Muscle layer of duodenum (tissue), 2 donors: ENCODE measurements around the gene ZDHHC3.

Source experiments
- H3K27ac ChIP-seq: one replicate; pipeline ENCODE4 v1.7.0; 2013; ENCODE audit warnings: mild to moderate bottlenecking, low read length
- H3K27me3 ChIP-seq: one replicate; pipeline ENCODE4 v1.7.0; 2013; ENCODE audit warnings: low read depth, mild to moderate bottlenecking, control low read depth, low read length
- H3K36me3 ChIP-seq, 2 donors: one replicate each; pipeline ENCODE4 v1.7.0; 2013; ENCODE audit warnings: low read length in 2 of 2, control low read depth in 1 of 2, mild to moderate bottlenecking in 1 of 2; ENCODE audit not compliant: insufficient read depth in 2 of 2, control insufficient read depth in 1 of 2
- H3K4me1 ChIP-seq, 2 donors: one replicate each; pipeline ENCODE4 v1.7.0; 2013; ENCODE audit warnings: low read length in 2 of 2, mild to moderate bottlenecking in 2 of 2, control low read depth in 1 of 2, moderate library complexity in 1 of 2; ENCODE audit not compliant: insufficient read depth in 2 of 2, control insufficient read depth in 1 of 2
- H3K4me3 ChIP-seq, 2 donors: one replicate each; pipeline ENCODE4 v1.7.0; 2013; ENCODE audit warnings: low read length in 2 of 2, low read depth in 1 of 2, mild to moderate bottlenecking in 1 of 2
- H3K9me3 ChIP-seq, 2 donors: one replicate each; pipeline ENCODE4 v1.7.0; 2013; ENCODE audit warnings: low read length in 2 of 2, control low read depth in 1 of 2, mild to moderate bottlenecking in 1 of 2; ENCODE audit not compliant: control insufficient read depth in 1 of 2
- donor health status: healthy.

ZDHHC3 gene

DNA sequence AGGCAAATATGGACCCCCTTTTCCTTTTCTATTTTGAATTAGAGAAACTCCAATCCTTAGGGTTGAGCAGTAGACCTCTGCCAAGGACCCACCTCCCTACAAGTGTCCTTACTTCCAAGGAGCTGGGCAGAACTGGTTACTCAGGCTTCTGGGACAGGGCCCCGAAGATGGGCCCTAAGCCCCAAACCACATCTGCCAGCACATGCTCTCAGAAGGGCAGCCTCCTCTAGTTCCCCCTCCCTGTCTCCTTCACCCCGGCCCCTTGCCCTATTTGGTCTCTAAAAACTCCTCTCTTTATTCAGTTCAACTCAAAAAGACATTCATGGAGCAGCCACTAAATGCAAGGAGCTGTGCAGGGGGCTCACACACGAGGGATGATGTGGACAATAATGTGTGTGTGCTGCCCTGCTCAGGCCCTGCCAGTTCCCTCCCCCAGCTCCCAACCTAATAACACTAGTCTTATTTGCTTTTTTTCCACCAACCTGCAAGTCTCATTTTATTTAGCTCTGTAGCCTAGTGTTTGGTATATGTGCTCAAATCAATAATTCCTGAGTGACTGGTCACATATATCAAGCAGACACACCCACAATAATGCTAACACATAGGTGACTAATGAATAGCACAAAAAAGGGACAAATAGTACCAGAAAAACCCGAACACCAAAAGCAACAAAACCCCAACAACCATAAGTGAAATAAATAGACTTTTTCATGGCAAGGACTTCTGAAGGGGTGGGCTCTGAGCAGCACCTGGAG lies 12.2 kb downstream of the ZDHHC3 start:
- no peak overlapping the region for H3K27ac ChIP-seq

DNA sequence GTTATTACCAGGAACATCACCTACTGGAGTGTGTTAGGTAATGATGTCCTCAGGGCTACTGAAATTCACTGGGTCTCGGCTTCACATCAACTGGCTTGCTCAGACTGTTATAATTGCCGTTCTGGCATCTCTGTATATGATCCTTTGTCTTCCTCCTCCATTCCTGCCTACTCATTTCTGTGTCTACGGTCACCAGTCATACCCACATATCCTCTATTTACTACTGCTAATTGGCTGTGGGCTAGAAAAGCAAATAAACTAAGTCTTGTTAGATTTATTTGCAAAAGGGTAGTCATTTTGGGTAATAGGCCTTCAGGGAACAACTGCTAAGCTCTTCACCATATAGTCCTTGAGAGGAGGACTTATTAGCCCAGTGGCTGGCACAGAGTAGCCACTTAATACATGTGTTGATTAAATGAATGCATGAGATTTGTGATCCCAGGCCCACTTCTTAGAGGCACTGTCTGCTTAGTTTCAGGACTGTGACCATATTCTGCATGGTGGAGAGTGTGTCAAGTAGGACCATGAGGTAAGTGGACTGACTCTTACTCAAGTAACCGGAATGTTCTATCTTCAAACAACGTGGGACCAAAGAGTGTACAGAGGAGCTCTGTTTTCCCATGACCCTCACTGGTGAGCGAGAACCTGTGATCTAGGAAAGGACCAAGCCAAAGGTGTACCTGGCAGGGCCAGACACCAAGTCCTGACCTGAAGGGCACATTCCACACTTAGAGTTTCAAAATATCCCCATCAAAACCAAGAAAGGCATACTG lies 13.2 kb downstream of the ZDHHC3 start:
- Histone ChIP-seq H3K36me3 (peaks cover 11 to 12% of the 10 kb centered on the region in 2 donors), H3K4me3 (no peak overlapping the region), H3K27ac (no peak overlapping the region), H3K9me3 (no peaks in the 10 kb centered on the region), H3K27me3 (no peaks in the 10 kb centered on the region), H3K4me1 (peaks cover 0 to 13% of the 10 kb centered on the region in 2 donors)

More for the DNA sequence above, 12.2 kb downstream of the ZDHHC3 start:
- Histone ChIP-seq H3K4me3 (no peak overlapping the region), H3K9me3 (no peaks in the 10 kb centered on the region), H3K4me1 (peaks cover 0 to 20% of the 10 kb centered on the region in 2 donors), H3K36me3 (peaks cover 1 to 5% of the 10 kb centered on the region in 2 donors), H3K27me3 (no peaks in the 10 kb centered on the region)

DNA sequence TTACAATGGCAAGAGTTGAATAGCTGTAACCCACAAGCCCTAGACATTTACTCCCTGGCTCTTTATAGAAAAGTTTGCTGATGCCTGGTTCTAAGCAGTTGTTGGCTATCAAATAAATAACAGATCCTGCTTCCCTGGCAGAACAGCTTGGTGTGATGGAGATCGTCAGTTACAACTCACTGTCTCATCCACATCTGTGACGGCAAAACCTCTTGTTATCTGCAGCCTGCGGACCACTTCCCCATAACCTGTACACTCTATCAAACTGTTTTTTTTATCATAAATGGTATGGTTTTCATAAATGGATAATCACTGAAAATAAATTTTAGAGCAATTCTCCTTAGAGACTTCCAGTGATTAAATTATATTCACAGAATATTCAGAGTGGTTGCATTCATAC lies 14.1 kb downstream of the ZDHHC3 start:
- H3K27me3 ChIP-seq, result no peaks in the 10 kb centered on the region
- peaks cover 15 to 19% of the 10 kb centered on the region in 2 donors for H3K36me3 ChIP-seq
- H3K4me1 ChIP-seq, result peaks cover 0 to 8% of the 10 kb centered on the region in 2 donors
- H3K4me3 ChIP-seq, result no peak overlapping the region
- H3K27ac ChIP-seq, result no peak overlapping the region
- no peaks in the 10 kb centered on the region for H3K9me3 ChIP-seq

DNA sequence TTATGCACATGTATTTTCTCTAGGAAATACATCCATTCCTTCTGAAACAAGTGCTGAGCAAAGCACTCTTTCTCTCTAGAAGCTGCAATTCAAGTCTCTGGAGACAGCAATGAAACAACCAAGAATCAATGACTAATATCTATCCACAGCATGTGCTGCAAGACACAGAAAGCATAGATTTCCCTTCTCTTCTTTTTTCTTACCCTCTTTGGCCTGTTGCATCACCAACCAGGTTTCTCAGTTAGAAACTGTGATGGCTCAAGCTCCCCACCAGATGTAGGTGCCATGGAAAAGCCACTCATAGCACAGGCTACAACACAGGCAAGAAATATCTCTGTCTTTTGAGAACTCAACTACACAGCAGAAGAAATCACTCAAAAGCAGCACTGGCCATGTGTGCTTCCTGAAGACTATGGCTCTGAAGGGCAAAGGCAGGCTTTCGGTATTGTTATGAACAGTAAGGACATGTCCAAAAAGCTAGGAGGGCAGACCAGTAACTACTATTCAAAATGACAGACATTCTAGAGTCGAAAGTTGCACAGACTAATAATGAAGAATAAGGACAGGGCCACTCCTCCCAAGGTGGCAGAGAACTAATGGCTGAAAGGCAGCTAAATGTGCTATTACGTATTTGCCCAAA lies 15.5 kb downstream of the ZDHHC3 start:
- H3K4me1 ChIP-seq, result no peaks in the 10 kb centered on the region
- no peaks in the 10 kb centered on the region for H3K9me3 ChIP-seq
- H3K27me3 ChIP-seq, result no peaks in the 10 kb centered on the region
- H3K27ac ChIP-seq, result no peak overlapping the region
- H3K4me3 ChIP-seq, result no peak overlapping the region
- peaks cover 15 to 22% of the 10 kb centered on the region in 2 donors for H3K36me3 ChIP-seq

DNA sequence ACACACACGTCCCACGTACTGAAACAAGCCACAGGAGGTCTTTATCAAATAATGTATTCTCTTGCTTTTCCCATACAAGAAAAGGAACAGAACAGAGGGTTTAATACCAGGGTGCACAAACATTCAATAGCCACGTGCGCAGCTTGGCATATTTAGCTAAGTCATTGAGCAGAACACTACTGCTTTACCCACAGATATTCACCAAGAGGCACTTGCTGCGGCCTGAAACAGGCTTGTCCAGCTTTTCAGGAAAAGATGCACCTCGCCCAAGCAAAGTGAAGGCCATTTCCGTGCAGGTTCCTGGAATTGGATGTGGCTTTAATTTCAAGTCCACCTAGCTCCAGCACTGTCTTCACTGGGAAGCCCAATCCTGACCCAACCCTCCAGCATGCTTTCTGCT lies 17.6 kb downstream of the ZDHHC3 start:
- Histone ChIP-seq H3K27ac (no peak overlapping the region), H3K9me3 (no peaks in the 10 kb centered on the region), H3K4me3 (no peak overlapping the region), H3K36me3 (peaks cover 20 to 27% of the 10 kb centered on the region in 2 donors), H3K4me1 (no peaks in the 10 kb centered on the region), H3K27me3 (no peaks in the 10 kb centered on the region)

DNA sequence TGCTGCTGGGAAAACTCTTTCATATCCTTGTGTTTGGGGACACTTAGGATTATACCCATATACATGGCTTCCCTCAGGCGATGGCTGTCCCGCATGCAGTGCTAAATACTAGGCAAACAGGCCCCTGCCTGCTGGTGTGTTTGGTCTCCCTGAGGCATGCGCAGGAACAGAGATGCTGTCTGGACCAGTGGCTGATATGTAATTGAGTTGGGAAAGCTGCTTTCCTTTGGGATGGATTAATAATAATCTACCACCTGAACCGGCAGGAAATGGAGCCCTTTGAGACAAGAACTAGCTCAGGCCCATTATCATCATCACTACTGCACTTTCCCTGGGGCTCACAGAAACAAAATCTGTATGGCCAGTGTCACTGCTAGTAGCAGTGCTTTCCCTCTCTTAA lies 18.0 kb downstream of the ZDHHC3 start:
- H3K27me3 ChIP-seq, result no peaks in the 10 kb centered on the region
- peaks cover 20 to 28% of the 10 kb centered on the region in 2 donors for H3K36me3 ChIP-seq
- H3K4me3 ChIP-seq, result no peak overlapping the region
- no peak overlapping the region for H3K27ac ChIP-seq
- no peaks in the 10 kb centered on the region for H3K9me3 ChIP-seq
- no peaks in the 10 kb centered on the region for H3K4me1 ChIP-seq

DNA sequence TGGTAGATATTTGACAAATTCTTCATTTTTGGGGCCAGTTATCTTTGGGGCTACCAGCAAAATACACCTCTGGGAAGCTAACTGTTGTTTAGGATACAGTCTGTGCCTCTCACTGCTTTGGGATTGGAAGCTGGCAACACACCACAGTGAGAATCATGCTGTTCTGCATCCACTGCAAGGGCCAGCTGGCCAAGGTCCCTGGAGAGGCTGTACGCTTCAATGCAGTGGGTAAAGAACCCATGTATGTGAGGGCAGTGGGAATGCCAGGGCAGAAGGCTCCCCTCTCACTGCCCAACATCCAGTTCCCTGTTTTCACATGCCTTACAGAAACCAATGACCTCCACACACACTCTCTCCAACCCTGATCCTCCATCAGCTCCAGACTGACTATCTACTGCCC lies 20.1 kb downstream of the ZDHHC3 start:
- Histone ChIP-seq H3K9me3 (no peaks in the 10 kb centered on the region), H3K4me3 (no peak overlapping the region), H3K27ac (no peak overlapping the region), H3K27me3 (no peaks in the 10 kb centered on the region), H3K4me1 (no peaks in the 10 kb centered on the region), H3K36me3 (peaks cover 20 to 28% of the 10 kb centered on the region in 2 donors)

DNA sequence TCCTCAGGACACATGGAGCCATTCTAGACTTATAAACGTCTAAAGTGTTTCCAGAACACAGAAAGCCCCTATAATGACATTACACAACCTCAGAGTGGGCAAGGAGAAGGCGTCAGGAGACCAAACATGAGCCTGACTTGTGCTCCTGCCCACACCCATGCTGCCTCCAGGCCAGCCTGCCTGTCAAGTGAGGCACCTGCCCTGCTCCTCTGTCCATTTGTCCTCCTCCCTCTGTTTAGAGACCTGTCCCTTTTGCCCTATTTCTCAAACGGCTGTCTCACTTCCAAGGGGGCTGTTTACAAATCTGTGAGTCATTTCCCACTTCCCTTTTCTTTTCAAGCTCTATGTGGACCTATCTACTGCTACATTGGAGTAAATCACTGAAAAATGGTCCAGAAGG lies 21.0 kb downstream of the ZDHHC3 start:
- H3K27ac ChIP-seq, result no peak overlapping the region

DNA sequence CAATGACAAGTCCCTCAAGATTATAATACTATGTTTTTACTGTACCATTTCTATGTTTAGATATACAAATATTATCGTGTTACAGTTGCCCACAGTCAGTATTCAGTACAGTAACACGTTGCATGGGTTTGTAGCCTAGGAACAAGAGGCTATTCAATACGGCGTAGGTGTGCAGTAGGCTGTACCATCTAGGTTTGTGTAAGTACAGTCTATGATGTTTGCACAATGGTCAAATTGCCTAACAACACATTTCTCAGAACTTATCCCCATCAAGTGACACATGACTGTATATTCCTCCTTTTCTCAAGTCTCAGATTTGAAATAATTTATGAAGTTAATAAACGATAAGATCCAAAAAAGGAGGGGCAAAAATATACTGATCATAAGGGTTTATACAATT lies 21.7 kb downstream of the ZDHHC3 start:
- Histone ChIP-seq H3K4me3 (no peak overlapping the region), H3K4me1 (no peaks in the 10 kb centered on the region), H3K27me3 (no peaks in the 10 kb centered on the region), H3K36me3 (peaks cover 20 to 28% of the 10 kb centered on the region in 2 donors), H3K9me3 (no peaks in the 10 kb centered on the region), H3K27ac (no peak overlapping the region)

More for the DNA sequence above, 21.0 kb downstream of the ZDHHC3 start:
- no peak overlapping the region for H3K4me3 ChIP-seq
- peaks cover 20 to 28% of the 10 kb centered on the region in 2 donors for H3K36me3 ChIP-seq
- H3K4me1 ChIP-seq, result no peaks in the 10 kb centered on the region
- H3K27me3 ChIP-seq, result no peaks in the 10 kb centered on the region
- no peaks in the 10 kb centered on the region for H3K9me3 ChIP-seq

DNA sequence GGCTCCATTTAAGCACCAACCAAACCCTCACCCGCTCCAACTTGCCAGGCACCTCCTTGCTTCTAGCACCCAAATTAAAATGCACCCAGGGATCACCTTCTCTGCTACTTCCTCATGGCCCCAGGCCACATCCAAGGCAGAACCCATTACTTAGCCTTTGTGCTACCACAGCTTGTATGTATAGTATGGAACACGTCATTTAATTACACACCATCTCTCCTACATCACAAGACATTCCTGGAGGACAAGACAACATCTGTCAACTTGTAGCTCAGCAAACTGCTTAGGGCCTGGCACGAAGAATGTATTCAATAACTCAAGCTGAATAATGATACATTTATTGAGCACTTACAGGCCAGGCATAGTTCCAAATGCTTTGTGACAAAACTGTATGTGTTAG lies 23.3 kb downstream of the ZDHHC3 start:
- Histone ChIP-seq H3K27me3 (no peaks in the 10 kb centered on the region), H3K27ac (no peak overlapping the region), H3K36me3 (peaks cover 8 to 16% of the 10 kb centered on the region in 2 donors), H3K4me1 (no peaks in the 10 kb centered on the region), H3K9me3 (no peaks in the 10 kb centered on the region), H3K4me3 (no peak overlapping the region)

DNA sequence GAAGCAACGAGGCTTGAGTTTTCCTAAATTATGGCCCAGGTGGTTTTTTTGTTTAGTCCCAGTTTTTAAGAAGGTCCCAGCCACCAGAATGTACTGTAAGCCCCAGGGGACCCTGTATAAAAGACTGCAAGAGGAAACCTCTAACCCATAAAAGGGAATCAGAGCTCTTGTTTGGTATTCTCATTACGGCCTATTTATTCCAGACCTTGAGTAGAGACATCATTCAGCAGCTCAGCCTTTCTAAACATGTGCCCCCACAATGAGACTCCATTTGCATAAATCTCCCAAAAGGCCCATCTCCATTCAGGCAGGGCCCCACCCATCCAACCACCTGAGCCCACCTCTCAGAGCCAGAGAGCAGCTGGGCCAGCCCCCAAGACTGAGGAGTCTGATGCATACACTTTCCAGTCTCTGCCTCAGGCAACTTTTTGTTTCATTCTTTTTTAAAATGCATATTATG lies 25.7 kb downstream of the ZDHHC3 start:
- Histone ChIP-seq H3K4me3 (no peak overlapping the region), H3K36me3 (peaks cover 4 to 5% of the 10 kb centered on the region in 2 donors), H3K27me3 (no peaks in the 10 kb centered on the region), H3K27ac (no peak overlapping the region), H3K9me3 (no peaks in the 10 kb centered on the region), H3K4me1 (no peaks in the 10 kb centered on the region)
